HepG2 (cell line): ENCODE measurements around the gene MSH3. TPM values are rescaled to one million over a fixed set of nuclear protein-coding genes. Genes with fewer than 3 reads are reported as not detected.

ENCODE experiments used
- ATF4 ChIP-seq, 2 experiments: fragments of 450-650 bp in 1 of 2; sonication (generic) in 1 of 2; formaldehyde crosslinking; IDR thresholded peaks; 2 replicates each; pipeline versions ENCODE4 v1.5.0 to v1.8.0; 2020 to 2022; ENCODE audit warnings: mild to moderate bottlenecking in 1 of 2, missing genetic modification reagents in 1 of 2
- CBX5 ChIP-seq: sonication (generic); formaldehyde crosslinking; IDR thresholded peaks from 2 replicates; pipeline ENCODE4 v1.4.0; 2020; ENCODE audit warnings: missing genetic modification reagents, borderline replicate concordance
- HNF1A ChIP-seq, 2 experiments: sonication (generic) in 1 of 2; formaldehyde crosslinking in 1 of 2; IDR thresholded peaks; 2 replicates each; pipeline versions ENCODE4 v1.4.0 to v1.6.1; 2016 to 2020; ENCODE audit warnings: borderline replicate concordance in 1 of 2, low read depth in 1 of 2, mild to moderate bottlenecking in 1 of 2, missing genetic modification reagents in 1 of 2
- ZBTB33 ChIP-seq: sonication (generic); formaldehyde crosslinking; IDR thresholded peaks from 2 replicates; pipeline ENCODE4 v1.4.0; 2020; ENCODE audit warnings: missing genetic modification reagents
- ZNF512 ChIP-seq: sonication (generic); formaldehyde crosslinking; IDR thresholded peaks from 2 replicates; pipeline ENCODE4 v1.4.0; 2020; ENCODE audit warnings: mild to moderate bottlenecking, missing genetic modification reagents
- polyA plus RNA-seq, 8 experiments: library from polyadenylated mRNA; depleted of rRNA in 3 of 8; stranded (reverse) in 7 of 8; unstranded in 1 of 8; fragments of >200 nt; fragmentation: Illumina TruSeq in 4 of 8; extraction: Trizol in 4 of 8; gene quantifications; 2 replicates each; pipeline versions ENCODE4 v1.2.1 to v1.2.3, GENCODE V29; 2011 to 2016; ENCODE audit warnings: low read depth in 4 of 8, missing spikeins in 1 of 8, mixed read lengths in 1 of 8; ENCODE audit not compliant: insufficient read depth in 1 of 8
- total RNA-seq, 5 experiments: library from RNA; depleted of rRNA; stranded (reverse); fragments of >200 nt; fragmentation: Illumina TruSeq; extraction: Trizol; gene quantifications; 2 replicates each; pipeline ENCODE4 v1.2.3, GENCODE V29; 2016; ENCODE audit warnings: low read depth in 1 of 5

MSH3 gene
- total and polyA plus RNA-seq, 2 of the 13 experiments (the other 11 are each of a cell fraction or from before 2014, with no cell fraction given) = 4.0 to 16.4 TPM

GRCh38 chr5:80655231-80655774 is 851 bp downstream of the MSH3 start (continued):
- 0 out of 2 replicates have a peak, but pooled peaks have one; percentile 19 for TF ChIP-seq HNF1A (IDR thresholded peaks at IDR 0.05; ENCODE audit: low read depth)
- no peak for TF ChIP-seq HNF1A (CRISPR knock-in tag; IDR thresholded peaks at IDR 0.05; ENCODE audit: borderline replicate concordance)
- 0 out of 4 replicates have a peak, but pooled peaks of 1 of the 2 experiments have one; percentile 3 for TF ChIP-seq ATF4 (CRISPR knock-in tag; IDR thresholded peaks at IDR 0.05)
- TF ChIP-seq ZNF512 (CRISPR knock-in tag) = no peak
- TF ChIP-seq CBX5 = no peak
- no peak for TF ChIP-seq ZBTB33
